A549 (cell line): ENCODE data around the gene SIK2. TPM values are rescaled to one million over a fixed set of nuclear protein-coding genes. Genes with fewer than 3 reads are reported as not detected.

ENCODE experiments used
- ATAC-seq, 2 experiments: fragments of 200-7000 bp in 1 of 2; fragments of >200 bp in 1 of 2; cut with Nextera tagmentation in 1 of 2; cut with Tn5 transposase in 1 of 2; 3 replicates each; pipeline versions ENCODE4 v1.8.0 to v1.9.1; 2018 to 2020; ENCODE audit warnings: mild to moderate bottlenecking in 1 of 2, moderate library complexity in 1 of 2
- CTCF ChIA-PET: fragments of 300-600 bp; sonication (Branson Sonifier 250); formaldehyde crosslinking; extraction: SDS; loops from one replicate; lab custom pipeline; 2021; ENCODE audit warnings: antibody characterized with exemption, inconsistent platforms; lab: Yijun Ruan, JAX
- POLR2A ChIA-PET: fragments of 350-600 bp; formaldehyde crosslinking; extraction: SDS; loops from one replicate; lab custom pipeline; 2021; ENCODE audit warnings: antibody characterized with exemption, inconsistent platforms; lab: Yijun Ruan, JAX
- DNase-seq, 2 experiments: peaks; one replicate each; pipeline versions ENCODE4 v3.0.0 to v3.0.0-alpha.2; 2011 to 2016; ENCODE audit warnings: low read depth in 1 of 2, low spot score in 1 of 2
- FAIRE-seq: peaks from 2 replicates; lab custom pipeline; 2011; peaks lifted over from hg19 to GRCh38; lab: Jason Lieb, UNC
- H3K27ac ChIP-seq, 2 experiments: fragments of >200 bp; sonication (Bioruptor Twin); formaldehyde crosslinking; 3 replicates each; pipeline ENCODE4 v1.5.1; 2016 to 2017
- H3K4me1 ChIP-seq: fragments of >200 bp; sonication (Bioruptor Twin); formaldehyde crosslinking; 3 replicates; pipeline ENCODE4 v1.6.1; 2016
- H3K4me2 ChIP-seq: fragments of >200 bp; sonication (Bioruptor Twin); formaldehyde crosslinking; 3 replicates; pipeline ENCODE4 v1.6.1; 2016
- H3K4me3 ChIP-seq: fragments of >200 bp; sonication (Bioruptor Twin); formaldehyde crosslinking; 3 replicates; pipeline ENCODE4 v1.5.1; 2016
- H3K9me3 ChIP-seq: fragments of >200 bp; sonication (Bioruptor Twin); formaldehyde crosslinking; 3 replicates; pipeline ENCODE4 v1.6.1; 2016
- ATOH8 ChIP-seq: fragments of 250-450 bp; sonication (Bioruptor Pico); IDR thresholded peaks from 2 replicates; pipeline ENCODE4 v1.5.0; 2020; ENCODE audit warnings: low read depth, mild to moderate bottlenecking, moderate library complexity
- CHD4 ChIP-seq: fragments of 200-600 bp; sonication (generic); IDR thresholded peaks from 2 replicates; pipeline ENCODE4 v1.6.1; 2016; ENCODE audit warnings: antibody characterized with exemption, mild to moderate bottlenecking, borderline replicate concordance
- E2F6 ChIP-seq: IDR thresholded peaks from 2 replicates; pipeline ENCODE4 v1.6.1; 2012; ENCODE audit warnings: low read depth, borderline replicate concordance
- EHF ChIP-seq: fragments of 250-450 bp; sonication (Bioruptor Pico); IDR thresholded peaks from 2 replicates; pipeline ENCODE4 v1.5.0; 2020; ENCODE audit warnings: mild to moderate bottlenecking
- EP300 ChIP-seq, 2 experiments: fragments of >200 bp; sonication (Bioruptor Twin); formaldehyde crosslinking; IDR thresholded peaks; 2 replicates in 1 of 2; 3 replicates in 1 of 2; pipeline ENCODE4 v1.6.1; 2016 to 2017
- FOXS1 ChIP-seq: fragments of 250-450 bp; sonication (Bioruptor Pico); IDR thresholded peaks from 2 replicates; pipeline ENCODE4 v1.5.0; 2020; ENCODE audit warnings: mild to moderate bottlenecking, moderate library complexity
- HOXB5 ChIP-seq: fragments of 250-450 bp; sonication (Bioruptor Pico); IDR thresholded peaks from 2 replicates; pipeline ENCODE4 v1.5.0; 2020; ENCODE audit warnings: mild to moderate bottlenecking, moderate library complexity
- JUNB ChIP-seq: fragments of >200 bp; sonication (Bioruptor Twin); formaldehyde crosslinking; IDR thresholded peaks from 2 replicates; pipeline ENCODE4 v1.6.1; 2016
- KDM5A ChIP-seq: fragments of 200-600 bp; sonication (generic); IDR thresholded peaks from 2 replicates; pipeline ENCODE4 v1.6.1; 2016; ENCODE audit warnings: antibody characterized with exemption, mild to moderate bottlenecking
- MAFK ChIP-seq: fragments of 450-650 bp; IDR thresholded peaks from 2 replicates; pipeline ENCODE4 v1.6.1; 2014; ENCODE audit not compliant: partially characterized antibody
- RAD21 ChIP-seq, 2 experiments: fragments of >200 bp in 1 of 2; sonication (Bioruptor Twin) in 1 of 2; formaldehyde crosslinking in 1 of 2; IDR thresholded peaks in 1 of 2; conservative IDR thresholded peaks in 1 of 2; 2 replicates in 1 of 2; 3 replicates in 1 of 2; pipeline ENCODE4 v1.6.1; 2012 to 2018; ENCODE audit warnings: inconsistent platforms in 1 of 2
- RCOR1 ChIP-seq: fragments of 150-350 bp; IDR thresholded peaks from 2 replicates; pipeline ENCODE4 v1.6.1; 2014; ENCODE audit warnings: antibody characterized with exemption, low read length, low read depth
- RNF2 ChIP-seq: fragments of 200-600 bp; sonication (generic); IDR thresholded peaks from 2 replicates; pipeline ENCODE4 v1.6.1; 2016; ENCODE audit warnings: low read depth, mild to moderate bottlenecking, antibody characterized with exemption, moderate library complexity, borderline replicate concordance
- TFCP2L1 ChIP-seq: fragments of 250-450 bp; sonication (Bioruptor Pico); IDR thresholded peaks from 2 replicates; pipeline ENCODE4 v1.5.0; 2021; ENCODE audit warnings: mild to moderate bottlenecking
- ZC3H11A ChIP-seq: fragments of 450-650 bp; IDR thresholded peaks from 2 replicates; pipeline ENCODE4 v1.6.1; 2014; ENCODE audit warnings: antibody characterized with exemption, mild to moderate bottlenecking
- WGBS: methylation state at CpG from one replicate; pipeline ENCODE4 v1.1.6; 2017; ENCODE audit errors: missing lambda C conversion rate; 5-methylcytosine and 5-hydroxymethylcytosine counted together
- polyA plus RNA-seq, 4 experiments: library from polyadenylated mRNA; depleted of rRNA in 3 of 4; stranded (reverse); fragments of >200 nt; fragmentation: RNase III in 1 of 4; extraction: RNeasy Plus Mini Kit Qiagen cat#74134 plus additional on column Dnase treatment in 1 of 4; gene quantifications; 2 replicates in 3 of 4; 3 replicates in 1 of 4; pipeline ENCODE4 v1.2.3, GENCODE V29; 2011 to 2017
- TF ChIP-seq, protein P1 (sequence below): fragments of 250-450 bp; sonication (Bioruptor Pico); IDR thresholded peaks from 2 replicates; pipeline ENCODE4 v1.5.0; 2021; ENCODE audit warnings: mild to moderate bottlenecking, moderate library complexity, borderline replicate concordance
- TF ChIP-seq, protein P2 (sequence below): fragments of >200 bp; sonication (Bioruptor Twin); formaldehyde crosslinking; IDR thresholded peaks from 3 replicates; pipeline ENCODE4 v1.5.1; 2016
- TF ChIP-seq, protein P3 (sequence below): IDR thresholded peaks from 2 replicates; pipeline ENCODE4 v1.6.1; 2012
- TF ChIP-seq, protein P4 (sequence below): fragments of >200 bp; sonication (Bioruptor Twin); formaldehyde crosslinking; IDR thresholded peaks from 2 replicates; pipeline ENCODE4 v1.6.1; 2016

Gene SIK2
- polyA plus RNA-seq, 2 of the 4 experiments (the other 2 are of a cell fraction) = 4.5 to 9.0 TPM

- DNase-seq (peak in 1 of 2 experiments; percentile 7), FAIRE-seq (no peak), ATAC-seq (peak; percentile 43 to 44)
- 0% methylated on average over 5 of the region's 44 CpGs for WGBS
- Histone ChIP-seq H3K9me3 (no peaks in the 10 kb centered on the region), H3K4me2 (peak overlapping the region; percentile 75), H3K27ac (peak overlapping the region; percentile 95 to 98), H3K4me1 (peaks cover 28% of the 10 kb centered on the region; the same call in 2 of the 3 replicates), H3K4me3 (peak overlapping the region; percentile 95)
- ChIA-PET POLR2A (interaction anchor here (1.0 to 1.4 kb wide), 2 partner anchors 160 to 268 kb away, joined by 4 read pairs; partner anchors contain the start of gene ALG9), CTCF (interaction anchor here (0.6 to 3.2 kb wide), 14 partner anchors 14 to 241 kb away, joined by 3 to 30 read pairs (median 4); partner anchors contain the start of gene PPP2R1B)
- TF ChIP-seq RAD21 (conservative IDR thresholded peaks at IDR 0.05 in 1 of 2, IDR thresholded peaks at IDR 0.05 in 1 of 2) (no peak), ZC3H11A (no peak), RCOR1 (no peak), E2F6 (no peak), HOXB5 (CRISPR knock-in tag) (no peak), CHD4 (no peak), JUNB (no peak), RNF2 (no peak), EHF (no peak), EP300 (IDR thresholded peaks at IDR 0.05) (no peak), MAFK (no peak), TFCP2L1 (CRISPR knock-in tag) (no peak), KDM5A (no peak), FOXS1 (CRISPR knock-in tag) (no peak), ATOH8 (CRISPR knock-in tag) (no peak)
- TF ChIP-seq, protein P1, sequence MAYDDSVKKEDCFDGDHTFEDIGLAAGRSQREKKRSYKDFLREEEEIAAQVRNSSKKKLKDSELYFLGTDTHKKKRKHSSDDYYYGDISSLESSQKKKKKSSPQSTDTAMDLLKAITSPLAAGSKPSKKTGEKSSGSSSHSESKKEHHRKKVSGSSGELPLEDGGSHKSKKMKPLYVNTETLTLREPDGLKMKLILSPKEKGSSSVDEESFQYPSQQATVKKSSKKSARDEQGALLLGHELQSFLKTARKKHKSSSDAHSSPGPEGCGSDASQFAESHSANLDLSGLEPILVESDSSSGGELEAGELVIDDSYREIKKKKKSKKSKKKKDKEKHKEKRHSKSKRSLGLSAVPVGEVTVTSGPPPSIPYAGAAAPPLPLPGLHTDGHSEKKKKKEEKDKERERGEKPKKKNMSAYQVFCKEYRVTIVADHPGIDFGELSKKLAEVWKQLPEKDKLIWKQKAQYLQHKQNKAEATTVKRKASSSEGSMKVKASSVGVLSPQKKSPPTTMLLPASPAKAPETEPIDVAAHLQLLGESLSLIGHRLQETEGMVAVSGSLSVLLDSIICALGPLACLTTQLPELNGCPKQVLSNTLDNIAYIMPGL (CRISPR knock-in tag) = no peak
- TF ChIP-seq, protein P2, sequence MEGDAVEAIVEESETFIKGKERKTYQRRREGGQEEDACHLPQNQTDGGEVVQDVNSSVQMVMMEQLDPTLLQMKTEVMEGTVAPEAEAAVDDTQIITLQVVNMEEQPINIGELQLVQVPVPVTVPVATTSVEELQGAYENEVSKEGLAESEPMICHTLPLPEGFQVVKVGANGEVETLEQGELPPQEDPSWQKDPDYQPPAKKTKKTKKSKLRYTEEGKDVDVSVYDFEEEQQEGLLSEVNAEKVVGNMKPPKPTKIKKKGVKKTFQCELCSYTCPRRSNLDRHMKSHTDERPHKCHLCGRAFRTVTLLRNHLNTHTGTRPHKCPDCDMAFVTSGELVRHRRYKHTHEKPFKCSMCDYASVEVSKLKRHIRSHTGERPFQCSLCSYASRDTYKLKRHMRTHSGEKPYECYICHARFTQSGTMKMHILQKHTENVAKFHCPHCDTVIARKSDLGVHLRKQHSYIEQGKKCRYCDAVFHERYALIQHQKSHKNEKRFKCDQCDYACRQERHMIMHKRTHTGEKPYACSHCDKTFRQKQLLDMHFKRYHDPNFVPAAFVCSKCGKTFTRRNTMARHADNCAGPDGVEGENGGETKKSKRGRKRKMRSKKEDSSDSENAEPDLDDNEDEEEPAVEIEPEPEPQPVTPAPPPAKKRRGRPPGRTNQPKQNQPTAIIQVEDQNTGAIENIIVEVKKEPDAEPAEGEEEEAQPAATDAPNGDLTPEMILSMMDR = no peak
- TF ChIP-seq, protein P3, sequence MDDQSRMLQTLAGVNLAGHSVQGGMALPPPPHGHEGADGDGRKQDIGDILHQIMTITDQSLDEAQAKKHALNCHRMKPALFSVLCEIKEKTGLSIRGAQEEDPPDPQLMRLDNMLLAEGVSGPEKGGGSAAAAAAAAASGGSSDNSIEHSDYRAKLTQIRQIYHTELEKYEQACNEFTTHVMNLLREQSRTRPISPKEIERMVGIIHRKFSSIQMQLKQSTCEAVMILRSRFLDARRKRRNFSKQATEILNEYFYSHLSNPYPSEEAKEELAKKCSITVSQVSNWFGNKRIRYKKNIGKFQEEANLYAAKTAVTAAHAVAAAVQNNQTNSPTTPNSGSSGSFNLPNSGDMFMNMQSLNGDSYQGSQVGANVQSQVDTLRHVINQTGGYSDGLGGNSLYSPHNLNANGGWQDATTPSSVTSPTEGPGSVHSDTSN = no peak
- TF ChIP-seq, protein P4, sequence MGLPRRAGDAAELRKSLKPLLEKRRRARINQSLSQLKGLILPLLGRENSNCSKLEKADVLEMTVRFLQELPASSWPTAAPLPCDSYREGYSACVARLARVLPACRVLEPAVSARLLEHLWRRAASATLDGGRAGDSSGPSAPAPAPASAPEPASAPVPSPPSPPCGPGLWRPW = no peak
Measured at GRCh38 chr11:111602865-111603610, 789 bp downstream of the SIK2 start.
